GM19238 (cell line): ENCODE data around the gene CERCAM.

Experiments
- DNase-seq: peaks from one replicate; pipeline ENCODE4 v3.0.0; 2011; ENCODE audit warnings: low spot score; ENCODE audit not compliant: insufficient read length

Gene CERCAM, protein sequence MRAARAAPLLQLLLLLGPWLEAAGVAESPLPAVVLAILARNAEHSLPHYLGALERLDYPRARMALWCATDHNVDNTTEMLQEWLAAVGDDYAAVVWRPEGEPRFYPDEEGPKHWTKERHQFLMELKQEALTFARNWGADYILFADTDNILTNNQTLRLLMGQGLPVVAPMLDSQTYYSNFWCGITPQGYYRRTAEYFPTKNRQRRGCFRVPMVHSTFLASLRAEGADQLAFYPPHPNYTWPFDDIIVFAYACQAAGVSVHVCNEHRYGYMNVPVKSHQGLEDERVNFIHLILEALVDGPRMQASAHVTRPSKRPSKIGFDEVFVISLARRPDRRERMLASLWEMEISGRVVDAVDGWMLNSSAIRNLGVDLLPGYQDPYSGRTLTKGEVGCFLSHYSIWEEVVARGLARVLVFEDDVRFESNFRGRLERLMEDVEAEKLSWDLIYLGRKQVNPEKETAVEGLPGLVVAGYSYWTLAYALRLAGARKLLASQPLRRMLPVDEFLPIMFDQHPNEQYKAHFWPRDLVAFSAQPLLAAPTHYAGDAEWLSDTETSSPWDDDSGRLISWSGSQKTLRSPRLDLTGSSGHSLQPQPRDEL

DNA sequence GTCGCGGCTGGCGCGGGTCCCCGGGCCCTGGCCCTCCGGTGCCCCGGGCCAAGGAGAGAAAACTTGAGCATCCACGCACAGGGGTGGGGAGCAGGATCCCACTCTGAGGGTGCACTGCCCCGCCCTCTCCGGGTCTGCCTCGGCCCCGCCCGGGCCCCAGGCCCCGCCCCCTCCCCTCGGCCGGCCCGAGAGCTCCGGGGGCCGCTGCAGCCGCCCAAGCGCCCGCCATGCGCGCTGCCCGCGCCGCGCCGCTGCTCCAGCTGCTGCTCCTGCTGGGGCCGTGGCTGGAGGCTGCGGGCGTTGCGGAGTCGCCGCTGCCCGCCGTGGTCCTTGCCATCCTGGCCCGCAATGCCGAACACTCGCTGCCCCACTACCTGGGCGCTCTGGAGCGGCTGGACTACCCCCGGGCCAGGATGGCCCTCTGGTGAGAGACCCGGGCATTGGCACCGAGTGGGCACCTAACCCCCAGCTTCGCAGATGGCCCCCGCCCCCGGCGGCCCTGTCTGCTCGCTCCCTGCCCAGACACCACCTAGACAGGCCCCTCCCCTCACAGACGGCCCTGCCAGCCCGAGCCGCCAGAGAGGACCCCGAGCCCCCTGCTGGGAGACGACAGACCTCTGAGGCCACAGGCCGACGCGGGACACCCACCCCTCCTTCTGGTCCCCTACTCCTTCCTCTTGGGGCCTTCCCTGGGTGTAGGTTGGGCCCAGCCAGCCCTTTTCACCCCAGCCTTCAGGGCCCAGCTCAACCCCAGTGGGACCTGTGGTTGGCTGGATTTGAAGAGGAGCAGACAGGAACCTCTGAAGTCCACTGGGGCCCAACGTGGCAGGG is at the start of gene CERCAM:
Gene CERCAM (plus strand): TSS at position 207 of the 831 bp plus-strand sequence. CDS start 21 bp downstream, at position 228.
- peak; percentile 76 for DNase-seq

DNA sequence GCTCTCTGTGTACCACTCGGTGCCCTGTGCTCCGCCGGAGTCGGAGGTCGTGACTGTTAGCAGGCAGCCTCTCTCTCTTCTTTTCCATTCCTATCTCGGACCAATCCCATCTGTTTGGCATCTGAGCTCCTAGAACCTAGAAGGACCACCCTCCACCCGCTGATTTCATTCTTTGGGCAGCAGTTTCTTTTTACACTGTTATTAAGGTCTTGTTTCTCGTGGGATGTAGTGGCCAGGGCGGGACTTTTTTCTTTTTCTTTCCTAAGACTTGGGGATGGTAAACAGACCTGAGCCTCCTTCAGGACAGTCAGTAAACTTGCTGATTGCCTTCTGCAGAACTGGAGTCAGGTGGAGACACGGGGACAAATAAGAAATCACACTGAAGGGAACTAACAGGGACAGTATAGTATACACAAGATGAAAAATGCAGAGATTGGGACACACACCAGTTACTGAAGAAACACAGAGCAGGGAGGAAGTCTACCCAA is 49.0 kb upstream of the CERCAM start:
- no peak for DNase-seq

DNA sequence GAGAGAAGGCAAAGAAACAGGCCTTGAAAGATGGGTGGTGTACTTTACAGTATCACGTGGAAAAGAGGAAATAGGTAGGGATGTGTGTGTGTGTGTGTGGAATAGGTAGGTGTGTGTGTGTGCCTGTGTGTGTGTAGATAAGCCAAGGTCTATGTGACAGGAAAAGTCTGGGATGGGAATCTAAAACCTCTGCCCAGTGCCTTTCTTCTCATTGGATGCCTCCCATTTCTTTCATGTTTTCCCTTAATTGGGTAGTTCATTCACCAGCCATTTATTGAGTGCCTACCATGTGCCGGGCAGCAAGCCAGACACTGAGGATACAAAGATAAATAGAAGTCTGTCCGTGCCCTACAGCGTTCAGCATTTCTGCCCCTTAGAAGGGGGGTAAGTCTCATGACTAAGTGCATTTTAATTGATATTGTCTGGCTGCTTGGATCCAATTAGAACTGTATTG is 48.4 kb upstream of the CERCAM start:
- DNase-seq = no peak

DNA sequence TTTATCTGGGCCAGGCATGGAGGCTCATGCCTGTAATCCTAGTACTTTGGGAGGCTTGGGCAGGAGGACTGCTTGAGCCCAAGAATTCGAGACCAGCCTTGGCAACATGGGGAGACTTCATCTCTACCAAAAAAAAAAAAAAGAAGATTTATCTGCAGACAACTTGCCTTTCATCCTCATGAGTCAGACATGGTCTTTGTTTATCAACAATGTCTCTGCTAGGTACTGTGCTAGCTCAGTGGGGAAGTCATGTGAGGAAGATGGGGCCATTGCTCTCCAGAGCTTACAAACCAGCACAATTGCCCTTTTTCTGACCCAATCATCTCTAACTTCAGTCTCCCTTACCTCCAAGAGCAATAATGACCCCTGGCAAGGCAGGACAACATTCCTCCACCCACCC is 47.9 kb upstream of the CERCAM start:
- no peak for DNase-seq

DNA sequence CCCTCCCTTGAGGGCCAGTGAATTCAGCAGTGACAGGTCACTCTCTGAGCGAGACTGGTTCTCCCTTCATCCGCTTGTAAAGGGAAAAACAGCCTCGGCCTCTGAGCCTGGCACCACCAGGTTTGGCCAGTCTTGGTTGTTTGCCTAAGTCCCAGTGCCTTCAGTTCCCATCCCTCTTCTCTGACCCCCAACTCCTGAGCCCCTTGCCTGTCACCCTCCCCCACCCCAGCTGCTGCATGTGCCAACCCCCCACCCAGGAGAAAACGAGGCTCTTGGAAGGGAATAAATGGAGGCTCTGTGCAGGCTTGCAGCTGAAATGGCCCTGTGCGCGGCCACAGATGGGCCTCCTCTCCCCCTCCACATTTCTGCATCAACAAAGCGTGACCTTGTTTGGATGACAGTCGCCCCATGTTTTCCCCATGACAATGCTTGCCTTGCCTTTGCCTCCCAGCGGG is 46.4 kb upstream of the CERCAM start:
- DNase-seq = no peak

DNA sequence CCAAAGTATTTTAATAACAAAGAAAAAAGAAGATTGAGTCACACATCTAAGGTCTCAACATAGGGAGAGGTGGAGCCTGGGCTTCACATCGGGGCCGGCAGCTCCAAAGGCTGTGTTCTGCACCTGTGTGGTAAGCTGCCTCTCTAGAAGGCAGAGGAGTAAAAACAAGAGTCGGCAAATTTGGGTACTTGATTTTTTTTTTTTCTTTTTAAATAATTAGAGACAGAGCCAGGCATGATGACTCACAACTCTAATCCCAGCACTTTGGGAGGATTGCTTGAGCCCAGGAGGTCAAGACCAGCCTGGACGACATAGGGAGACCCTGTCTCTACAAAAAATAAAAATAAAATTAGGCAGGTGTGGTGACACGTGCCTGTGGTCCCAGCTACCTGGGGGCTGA is 44.8 kb upstream of the CERCAM start:
- no peak for DNase-seq

DNA sequence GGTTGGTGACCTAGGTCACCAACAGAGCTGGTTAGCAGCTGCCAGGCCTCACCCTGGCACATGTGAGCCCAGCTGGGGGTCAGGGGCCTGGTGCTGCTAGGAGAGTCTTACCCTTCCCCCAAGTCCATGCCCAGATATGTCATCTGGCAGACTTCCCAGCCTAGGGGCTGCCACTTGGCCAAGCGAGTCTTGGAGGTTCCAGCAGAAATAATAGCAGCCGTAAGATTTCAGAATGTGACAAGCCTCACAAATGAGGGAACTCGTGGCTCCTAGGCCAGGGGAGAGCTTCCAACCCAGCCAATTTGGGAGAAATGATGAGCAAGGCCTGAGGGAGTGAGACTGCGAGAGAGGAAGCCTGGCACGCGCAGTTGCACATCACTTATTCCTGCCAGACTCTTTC is 38.4 kb upstream of the CERCAM start:
- DNase-seq = no peak

DNA sequence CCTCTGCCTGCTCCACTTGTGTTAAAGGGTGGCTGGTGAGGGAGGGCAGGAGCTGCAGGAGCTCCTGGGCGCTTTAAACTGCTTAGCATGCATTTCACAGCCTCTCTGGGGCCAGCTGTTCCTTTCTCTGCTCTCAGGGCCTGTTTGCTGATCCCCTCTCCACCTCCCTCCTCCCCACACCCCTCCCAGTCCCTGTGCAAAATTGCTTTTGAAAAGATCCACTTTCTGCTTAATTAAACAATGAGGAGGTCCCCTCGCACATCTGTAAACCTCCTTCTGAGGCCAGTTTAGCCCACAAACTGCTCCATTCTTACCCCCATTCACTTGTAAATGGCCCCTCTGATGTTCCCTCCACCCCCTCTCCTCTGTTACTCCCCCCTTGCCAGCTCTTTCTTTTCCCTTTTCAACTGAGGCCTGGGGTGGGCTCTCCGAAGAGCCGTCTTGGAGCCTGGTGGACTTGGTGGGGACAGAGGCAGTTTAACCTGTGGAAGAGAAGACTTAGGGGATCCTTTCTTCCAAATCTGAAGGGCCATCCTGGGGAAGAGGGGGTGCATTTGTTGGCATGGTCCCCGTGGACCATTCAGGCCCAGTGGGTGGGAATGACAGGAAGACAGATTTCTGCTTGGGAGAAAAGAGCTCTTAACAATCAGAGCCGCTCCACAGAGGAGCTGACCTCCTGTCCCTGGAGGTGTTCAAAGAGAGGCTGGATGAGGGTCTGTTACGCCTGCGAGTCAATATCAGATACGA is 37.5 kb upstream of the CERCAM start:
- no peak for DNase-seq

DNA sequence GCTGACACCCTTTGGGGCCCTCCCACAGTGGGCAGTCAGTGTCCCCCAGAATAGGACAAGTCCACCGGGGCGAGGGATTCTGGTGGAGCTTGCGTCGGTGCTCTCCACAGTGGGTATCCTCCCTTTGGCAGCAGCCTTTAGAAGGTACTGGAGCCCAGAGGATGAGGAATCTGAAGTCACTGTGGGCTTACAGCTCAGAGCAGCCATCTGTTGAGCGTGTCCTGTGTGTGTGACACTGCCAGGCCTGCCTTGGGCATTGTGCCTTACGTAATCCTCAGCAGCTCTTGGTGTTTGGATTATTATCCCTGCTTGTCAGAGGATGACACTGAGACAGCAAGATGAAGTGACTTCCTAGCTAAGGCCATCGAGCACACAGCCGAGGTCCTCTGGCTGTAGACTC is 36.9 kb upstream of the CERCAM start:
- DNase-seq = no peak

DNA sequence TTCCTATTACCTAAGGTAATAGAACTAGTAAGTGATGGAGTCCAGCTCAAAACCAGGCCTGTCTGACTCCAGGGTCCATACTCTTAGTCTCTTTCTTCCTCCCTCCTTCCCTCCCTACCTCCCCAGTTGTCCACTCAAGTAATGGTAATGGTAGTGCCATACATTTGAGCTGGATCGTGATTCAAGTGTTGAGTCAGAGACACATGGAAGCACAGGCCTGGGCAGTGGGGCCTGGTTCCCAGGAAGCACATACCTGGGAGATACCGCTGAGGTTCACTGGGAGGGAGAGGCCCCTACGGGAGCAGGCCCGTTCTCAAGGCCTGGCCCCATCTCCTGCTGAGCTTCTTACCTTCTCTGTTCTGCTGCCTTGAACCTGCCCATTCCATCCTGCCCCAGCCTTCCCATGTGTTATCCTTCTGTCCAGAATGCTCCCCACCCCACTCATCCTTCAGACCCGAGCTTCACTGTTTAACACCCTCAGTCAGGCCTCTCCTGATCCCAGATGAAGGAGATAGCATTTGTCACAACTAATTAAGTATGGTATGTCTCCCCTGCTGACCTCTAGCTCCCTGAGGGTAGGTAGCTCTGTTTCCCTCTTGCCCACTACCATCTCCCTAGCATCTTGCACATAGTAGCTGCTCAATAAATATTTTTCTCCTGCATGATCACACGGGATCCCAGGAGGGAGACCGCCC is 35.7 kb upstream of the CERCAM start:
- DNase-seq = no peak

DNA sequence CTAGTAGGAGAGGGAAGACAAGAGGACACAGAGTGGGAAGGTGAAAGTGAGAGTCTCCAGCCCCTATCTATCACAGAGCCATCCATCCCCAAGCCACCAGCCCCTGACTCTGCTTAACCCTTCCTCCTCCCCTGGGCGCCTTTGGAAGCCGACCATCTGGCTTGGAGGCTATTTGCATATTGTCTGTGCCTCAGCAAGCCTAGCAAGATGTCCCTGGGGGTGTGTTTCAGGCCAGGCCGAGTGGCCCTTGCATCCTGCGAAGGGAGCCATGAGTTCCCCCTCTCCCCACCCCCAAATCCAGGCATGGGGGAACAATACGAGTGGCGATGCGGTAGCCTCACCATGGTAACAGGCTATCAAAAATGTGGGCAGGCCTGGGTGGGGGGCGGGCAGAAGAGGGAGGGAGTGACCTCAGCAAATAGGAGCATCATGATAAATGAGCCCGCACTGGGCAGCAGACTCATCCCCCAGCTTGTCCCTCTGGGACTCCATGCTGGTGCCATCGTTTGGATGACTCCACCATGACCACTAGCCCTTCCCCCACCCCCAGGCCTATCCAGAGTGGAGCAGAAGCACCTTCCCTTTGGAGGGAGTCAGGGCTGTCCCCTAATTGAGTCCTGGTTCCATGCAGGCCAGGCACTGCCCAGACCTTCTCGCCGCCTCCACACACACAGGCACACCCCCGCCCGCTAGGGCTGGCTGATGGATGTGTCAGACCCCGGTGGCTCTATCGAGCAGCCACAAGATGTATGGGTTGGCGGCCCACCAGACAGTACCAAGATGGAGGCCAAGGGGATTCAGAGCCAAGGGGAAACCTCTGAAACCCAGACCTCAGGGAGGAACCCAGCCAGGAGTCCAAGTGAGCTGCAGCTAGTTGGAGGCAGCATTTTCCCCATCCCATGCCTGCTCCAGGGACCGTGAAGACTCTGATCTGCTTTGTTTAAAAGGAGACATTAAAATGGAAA is 34.9 kb upstream of the CERCAM start:
- DNase-seq = no peak

DNA sequence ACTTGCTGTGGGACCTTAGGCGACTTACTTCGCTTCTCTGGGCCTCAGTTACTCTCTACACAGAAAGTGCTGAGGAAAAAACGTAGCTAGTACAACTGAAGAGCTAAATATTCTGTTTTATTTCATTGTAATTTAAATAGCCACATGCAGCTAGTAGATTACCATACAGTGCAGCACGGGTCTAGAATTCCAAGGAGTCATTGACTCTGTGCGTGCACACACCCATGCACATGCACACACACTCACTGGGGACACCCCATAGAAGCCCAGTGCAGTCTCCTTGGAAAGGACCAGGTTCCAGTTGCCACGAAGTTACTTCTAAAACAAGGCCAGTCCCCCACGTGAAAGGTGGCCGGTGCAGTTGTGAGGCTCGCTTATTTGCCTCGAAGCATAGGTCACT is 32.5 kb upstream of the CERCAM start:
- no peak for DNase-seq

DNA sequence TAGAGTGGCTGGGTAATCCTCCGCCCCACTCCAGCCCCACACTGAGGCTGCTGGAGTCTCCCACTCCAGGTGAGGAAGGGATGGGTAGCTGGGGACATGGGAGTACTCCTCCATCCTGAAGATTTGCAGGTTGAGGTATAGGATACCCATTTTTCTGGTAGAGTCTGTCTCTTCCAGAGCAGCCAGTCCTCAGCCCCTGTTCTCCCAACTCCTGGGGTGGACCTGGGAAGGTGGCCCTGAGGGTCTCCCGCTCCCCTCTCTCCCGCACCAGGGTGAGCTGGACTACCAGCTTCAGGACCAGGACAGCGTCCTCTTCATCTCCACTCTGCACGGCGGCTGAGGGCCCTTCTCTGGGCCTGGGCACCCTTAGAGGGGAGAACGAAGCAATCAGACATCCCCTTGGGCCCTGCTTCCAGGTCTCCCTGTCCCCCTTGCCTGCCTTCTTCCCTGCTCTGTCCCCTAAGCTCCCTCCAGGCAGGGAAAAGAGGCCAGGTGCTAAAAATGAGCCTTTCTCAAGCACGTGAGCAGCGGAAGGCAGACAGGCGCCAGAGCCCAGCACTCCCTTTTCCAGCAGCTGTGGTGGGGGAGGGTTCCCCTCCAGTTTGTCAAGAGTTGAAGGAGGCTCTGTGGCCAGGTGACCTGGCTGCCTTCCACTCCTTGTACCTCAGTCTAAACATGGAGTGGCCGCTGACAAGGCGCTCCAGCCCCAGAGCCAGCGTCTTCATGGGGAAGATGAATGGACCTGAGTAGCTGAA is 31.1 kb upstream of the CERCAM start:
- DNase-seq = no peak

DNA sequence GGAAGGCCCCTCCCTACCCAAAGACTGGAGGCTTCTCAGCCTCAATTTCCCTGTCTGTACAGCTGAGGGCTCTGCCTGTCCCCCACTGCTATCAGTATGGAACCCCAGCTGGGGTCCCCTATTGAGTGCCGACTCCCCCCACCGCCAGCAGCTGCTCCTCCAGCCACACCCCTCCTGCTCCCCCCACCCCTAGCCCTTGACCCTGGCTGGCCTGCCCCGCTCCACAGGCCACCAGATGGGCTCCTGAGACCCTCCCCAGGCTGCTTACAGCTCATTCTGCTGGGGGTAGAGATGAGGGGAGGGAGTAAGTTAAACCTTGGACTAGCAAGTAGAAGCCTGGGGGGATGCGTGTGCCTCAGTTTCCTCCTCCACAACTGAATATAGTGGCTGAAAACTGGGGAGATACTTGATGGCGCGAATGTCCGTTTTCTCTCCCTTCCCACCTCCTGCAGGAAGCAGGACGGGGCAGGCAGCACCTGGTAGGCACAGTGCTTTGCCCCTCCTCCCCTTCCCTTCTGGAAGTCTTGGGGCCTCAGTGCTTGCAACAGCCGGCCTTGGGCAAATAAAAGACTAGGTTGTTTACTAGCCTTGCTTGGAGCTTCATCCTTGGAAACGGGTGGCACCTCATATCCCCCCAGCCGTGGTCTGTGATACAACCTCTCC is 30.4 kb upstream of the CERCAM start:
- DNase-seq = no peak

DNA sequence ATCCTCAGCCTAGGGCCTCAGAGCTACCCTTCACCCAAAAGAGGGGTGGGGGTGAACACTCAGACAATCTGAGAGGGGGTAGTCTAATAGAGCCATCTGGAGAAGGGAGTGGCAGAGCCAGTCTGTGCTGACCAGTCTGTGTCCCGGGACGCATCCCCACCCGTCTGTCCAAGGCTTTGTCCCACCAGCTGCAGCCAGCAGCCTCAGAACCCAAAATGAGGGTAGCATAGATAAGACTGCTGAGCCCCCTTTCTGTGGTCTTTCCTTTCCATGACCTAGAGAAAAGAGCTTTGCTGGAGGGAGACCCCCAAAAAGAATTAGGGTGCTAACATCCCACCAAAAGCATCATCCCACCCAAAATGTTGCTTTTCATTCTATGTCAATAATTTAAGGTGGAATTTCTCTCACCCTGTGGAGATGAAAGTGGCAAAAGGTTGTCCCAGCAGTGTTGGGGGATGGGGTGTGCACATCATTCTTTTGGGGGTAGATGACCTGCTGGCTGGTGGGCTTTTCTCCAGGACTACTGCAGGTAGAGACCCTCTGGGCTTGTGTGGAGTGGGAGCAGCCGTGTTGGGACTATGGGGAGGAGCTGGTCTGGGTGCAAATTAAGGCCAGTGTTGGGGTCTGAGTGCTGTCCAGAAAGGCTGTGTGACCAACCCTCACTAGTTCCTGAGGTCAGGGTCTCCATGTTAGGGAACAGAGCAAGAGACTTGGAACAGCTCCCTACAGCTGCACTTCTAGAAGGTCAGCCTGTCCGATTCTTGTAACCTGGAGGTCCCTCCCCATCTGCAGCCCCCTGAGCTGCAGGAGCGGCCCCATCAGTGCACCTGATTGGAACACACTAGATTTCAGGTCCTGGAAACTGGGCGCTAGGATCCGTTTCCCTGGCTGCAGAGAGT is 29.6 kb upstream of the CERCAM start:
- no peak for DNase-seq

DNA sequence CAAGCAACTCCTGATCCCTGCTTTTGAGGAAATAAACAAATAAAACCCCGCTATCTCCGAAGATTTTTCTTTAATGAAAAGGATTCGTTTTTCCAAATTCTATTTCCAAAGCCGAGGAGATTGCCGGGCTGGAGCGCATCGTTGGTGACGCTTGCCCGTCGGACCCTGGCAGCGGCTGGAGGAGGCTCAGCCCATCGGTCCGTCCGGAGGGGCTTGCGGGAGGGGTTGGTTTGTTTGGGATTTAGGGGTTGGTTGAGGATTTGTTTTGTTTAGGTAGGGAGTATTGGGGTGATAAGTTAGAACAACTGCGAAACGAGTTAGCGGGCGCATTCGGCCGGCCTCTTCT is 28.7 kb upstream of the CERCAM start:
- no peak for DNase-seq
